HepG2 (cell line): ENCODE measurements around the gene ACACA. TPM values are rescaled to one million over a fixed set of nuclear protein-coding genes. Genes with fewer than 3 reads are reported as not detected.

ENCODE experiments used
- ATAC-seq: fragments of 200-7000 bp; cut with Tn5 transposase; 3 replicates; pipeline ENCODE4 v1.9.1; 2020; ENCODE audit warnings: mild to moderate bottlenecking, moderate library complexity
- BruUV-seq: library from RNA; stranded (reverse); fragments of 400-500 nt; replicated peaks from 2 replicates; lab custom pipeline; 2021; lab: Mats Ljungman, UMichigan
- CTCF ChIA-PET: fragments of 300-600 bp; formaldehyde crosslinking; extraction: SDS; loops from one replicate; lab custom pipeline; 2021; ENCODE audit warnings: low total read pairs, inconsistent platforms, low intra/inter-chr PET ratio; lab: Yijun Ruan, JAX
- POLR2A ChIA-PET: fragments of 350-600 bp; sonication (Branson Sonifier 250); formaldehyde crosslinking; loops from one replicate; lab custom pipeline; 2020; ENCODE audit warnings: antibody characterized with exemption, inconsistent platforms; lab: Yijun Ruan, JAX
- DNase-seq: peaks from one replicate; pipeline ENCODE4 v3.0.0-alpha.2; 2015; ENCODE audit warnings: low spot score
- FAIRE-seq: peaks from 3 replicates; lab custom pipeline; 2011; peaks lifted over from hg19 to GRCh38; lab: Jason Lieb, UNC
- H2AFZ ChIP-seq: one replicate; pipeline ENCODE4 v1.6.1; 2011; ENCODE audit warnings: low read length, inconsistent platforms
- H3K27ac ChIP-seq: fragments of 300-600 bp; 3 replicates; pipeline ENCODE4 v1.8.0; 2011; ENCODE audit warnings: mixed run types, mild to moderate bottlenecking, mixed read lengths, low read length, inconsistent platforms; ENCODE audit not compliant: insufficient read depth; ENCODE audit errors: extremely low read length
- H3K27me3 ChIP-seq, 2 experiments: fragments of 200-600 bp in 1 of 2; 2 replicates in 1 of 2; 3 replicates in 1 of 2; pipeline versions ENCODE4 v1.6.0 to v1.8.0; 2011; ENCODE audit warnings: low read length in 2 of 2, mild to moderate bottlenecking in 2 of 2, moderate library complexity in 2 of 2, inconsistent platforms in 1 of 2; ENCODE audit not compliant: insufficient read depth in 2 of 2, control insufficient read depth in 1 of 2
- H3K36me3 ChIP-seq, 2 experiments: fragments of 200-600 bp in 1 of 2; replicated peaks in 1 of 2; 2 replicates in 1 of 2; 3 replicates in 1 of 2; pipeline versions ENCODE4 v1.5.1 to v1.8.0; 2011; ENCODE audit warnings: low read length in 2 of 2, inconsistent platforms in 1 of 2; ENCODE audit not compliant: insufficient read depth in 2 of 2, control insufficient read depth in 1 of 2
- H3K4me1 ChIP-seq: 2 replicates; pipeline ENCODE4 v1.5.1; 2012; ENCODE audit warnings: low read length, inconsistent platforms; ENCODE audit not compliant: insufficient read depth
- H3K4me2 ChIP-seq: 2 replicates; pipeline ENCODE4 v1.6.0; 2011; ENCODE audit warnings: low read depth, low read length, inconsistent platforms
- H3K4me3 ChIP-seq, 3 experiments: fragments of 200-600 bp in 1 of 3; sonication (generic), shearing (Covaris generic) in 1 of 3; replicated peaks in 1 of 3; 2 replicates each; pipeline ENCODE4 v1.5.1; 2011 to 2016; ENCODE audit warnings: low read length in 3 of 3, inconsistent platforms in 2 of 3, low read depth in 2 of 3, mild to moderate bottlenecking in 2 of 3, control low read depth in 1 of 3, mixed read lengths in 1 of 3; ENCODE audit not compliant: insufficient read depth in 1 of 3
- H3K79me2 ChIP-seq: one replicate; pipeline ENCODE4 v1.6.1; 2011; ENCODE audit warnings: low read length, inconsistent platforms; ENCODE audit not compliant: insufficient read depth
- H3K9ac ChIP-seq: 2 replicates; pipeline ENCODE4 v1.6.0; 2011; ENCODE audit warnings: mild to moderate bottlenecking, low read depth, low read length, inconsistent platforms; ENCODE audit not compliant: insufficient read depth
- H3K9me3 ChIP-seq: 2 replicates; pipeline ENCODE4 v1.5.1; 2012; ENCODE audit warnings: mild to moderate bottlenecking, low read length
- H4K20me1 ChIP-seq: 2 replicates; pipeline ENCODE4 v1.6.0; 2011; ENCODE audit warnings: inconsistent platforms, mild to moderate bottlenecking, low read length, moderate library complexity; ENCODE audit not compliant: insufficient read depth
- ATAD3A ChIP-seq: sonication (generic); formaldehyde crosslinking; IDR thresholded peaks from 2 replicates; pipeline ENCODE4 v1.4.0; 2020; ENCODE audit warnings: missing genetic modification reagents
- DNMT1 ChIP-seq: sonication (generic); formaldehyde crosslinking; IDR thresholded peaks from 2 replicates; pipeline ENCODE4 v1.5.1; 2020; ENCODE audit warnings: mild to moderate bottlenecking, missing genetic modification reagents
- HNF4G ChIP-seq, 2 experiments: sonication (generic) in 1 of 2; formaldehyde crosslinking in 1 of 2; IDR thresholded peaks; 2 replicates each; pipeline versions ENCODE4 v1.4.0 to v1.6.1; 2011 to 2020; ENCODE audit warnings: borderline replicate concordance in 2 of 2, low read depth in 2 of 2, mild to moderate bottlenecking in 2 of 2, low read length in 1 of 2, missing genetic modification reagents in 1 of 2, moderate library complexity in 1 of 2
- JUNB ChIP-seq: sonication (generic); formaldehyde crosslinking; IDR thresholded peaks from 2 replicates; pipeline ENCODE4 v1.8.0; 2022; ENCODE audit warnings: missing genetic modification reagents, mild to moderate bottlenecking, borderline replicate concordance
- JUND ChIP-seq: sonication (generic); formaldehyde crosslinking; IDR thresholded peaks from 2 replicates; pipeline ENCODE4 v1.8.0; 2022; ENCODE audit warnings: mild to moderate bottlenecking, missing genetic modification reagents
- MATR3 ChIP-seq: sonication (generic); formaldehyde crosslinking; IDR thresholded peaks from 2 replicates; pipeline ENCODE4 v1.4.0; 2020; ENCODE audit warnings: missing genetic modification reagents
- MAZ ChIP-seq, 2 experiments: sonication (generic) in 1 of 2; formaldehyde crosslinking in 1 of 2; IDR thresholded peaks; 2 replicates each; pipeline versions ENCODE4 v1.5.0 to v1.6.1; 2012 to 2020; ENCODE audit warnings: low read depth in 2 of 2, mild to moderate bottlenecking in 2 of 2, borderline replicate concordance in 1 of 2, improper control_type of control experiment in 1 of 2, low read length in 1 of 2, missing genetic modification reagents in 1 of 2, moderate library complexity in 1 of 2
- NFRKB ChIP-seq: fragments of 450-650 bp; IDR thresholded peaks from 2 replicates; pipeline ENCODE4 v1.6.1; 2017
- POGK ChIP-seq: sonication (generic); formaldehyde crosslinking; conservative IDR thresholded peaks from 2 replicates; pipeline ENCODE4 v1.8.0; 2022; ENCODE audit warnings: mild to moderate bottlenecking, moderate library complexity, missing genetic modification reagents
- TFDP2 ChIP-seq: sonication (generic); formaldehyde crosslinking; IDR thresholded peaks from 2 replicates; pipeline ENCODE4 v1.4.0; 2020; ENCODE audit warnings: missing genetic modification reagents
- ZNF207 ChIP-seq: fragments of 450-650 bp; IDR thresholded peaks from 2 replicates; pipeline ENCODE4 v1.6.1; 2016; ENCODE audit warnings: antibody characterized with exemption, borderline replicate concordance
- ZNF232 ChIP-seq: sonication (generic); formaldehyde crosslinking; IDR thresholded peaks from 2 replicates; pipeline ENCODE4 v1.4.0; 2020; ENCODE audit warnings: missing genetic modification reagents, borderline replicate concordance
- ZNF331 ChIP-seq: sonication (generic); formaldehyde crosslinking; IDR thresholded peaks from 2 replicates; pipeline ENCODE4 v1.4.0; 2020; ENCODE audit warnings: missing genetic modification reagents
- ZNF598 ChIP-seq: sonication (generic); formaldehyde crosslinking; IDR thresholded peaks from 2 replicates; pipeline ENCODE4 v1.5.1; 2020; ENCODE audit warnings: mild to moderate bottlenecking, missing genetic modification reagents, borderline replicate concordance
- ZNF720 ChIP-seq: sonication (generic); formaldehyde crosslinking; IDR thresholded peaks from 2 replicates; pipeline ENCODE4 v1.4.0; 2020; ENCODE audit warnings: missing genetic modification reagents
- in situ Hi-C: cut with HindIII; loops from 2 replicates; pipeline ENCODE4 v1.10.0; 2017; ENCODE audit warnings: low pct_unique_long_range_greater_than_20kb; ENCODE audit not compliant: extremely low pct_ligation_motif_present
- intact Hi-C: fragments of 100-400 bp; cut with micrococcal nuclease; formaldehyde crosslinking; loops from one replicate; pipeline ENCODE4 v1.10.0; 2022; ENCODE audit not compliant: unreplicated experiment
- polyA plus RNA-seq, 8 experiments: library from polyadenylated mRNA; depleted of rRNA in 3 of 8; stranded (reverse) in 7 of 8; unstranded in 1 of 8; fragments of >200 nt; fragmentation: Illumina TruSeq in 4 of 8; extraction: Trizol in 4 of 8; gene quantifications; 2 replicates each; pipeline versions ENCODE4 v1.2.1 to v1.2.3, GENCODE V29; 2011 to 2016; ENCODE audit warnings: low read depth in 4 of 8, missing spikeins in 1 of 8, mixed read lengths in 1 of 8; ENCODE audit not compliant: insufficient read depth in 1 of 8
- total RNA-seq, 5 experiments: library from RNA; depleted of rRNA; stranded (reverse); fragments of >200 nt; fragmentation: Illumina TruSeq; extraction: Trizol; gene quantifications; 2 replicates each; pipeline ENCODE4 v1.2.3, GENCODE V29; 2016; ENCODE audit warnings: low read depth in 1 of 5
- TF ChIP-seq, protein P1 (sequence below): sonication (generic); formaldehyde crosslinking; IDR thresholded peaks from 2 replicates; pipeline ENCODE4 v1.5.0; 2020; ENCODE audit warnings: mild to moderate bottlenecking, missing genetic modification reagents, borderline replicate concordance

ACACA gene
- total and polyA plus RNA-seq, 2 of the 13 experiments (the other 11 are each of a cell fraction or from before 2014, with no cell fraction given): 39.2 to 47.2 TPM

DNA sequence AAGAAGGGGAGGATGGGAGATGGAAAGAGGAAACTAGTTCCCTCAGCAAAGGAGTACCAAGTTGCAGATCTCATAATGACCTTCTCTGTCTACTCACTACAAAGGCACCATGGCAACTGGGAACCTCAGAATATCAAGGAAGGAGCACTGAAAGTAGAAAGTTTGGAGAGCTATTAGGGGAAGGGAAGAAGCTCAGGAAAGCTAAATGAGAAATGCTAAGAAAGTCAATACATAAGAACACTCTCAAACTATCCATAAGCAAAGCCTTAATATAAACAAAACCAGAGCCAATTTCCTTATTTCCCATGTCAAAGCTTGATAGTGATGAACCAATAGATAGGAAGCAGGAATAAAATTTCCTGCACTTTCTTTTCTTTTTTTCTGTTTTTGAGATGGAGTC lies 88.8 kb downstream of the ACACA start:
- ChIA-PET POLR2A (no interaction called here), CTCF (no interaction called here)
- no peak for FAIRE-seq
- Histone ChIP-seq H4K20me1 (no peaks in the 10 kb centered on the region; the same call in 1 of the 2 replicates), H3K9me3 (no peaks in the 10 kb centered on the region), H3K4me1 (peaks cover 7% of the 10 kb centered on the region), H3K4me2 (no peak overlapping the region), H3K79me2 (peaks cover 22% of the 10 kb centered on the region), H3K4me3 (no peak overlapping the region), H3K9ac (no peak overlapping the region), H2AFZ (no peak overlapping the region), H3K27me3 (no peaks in the 10 kb centered on the region), H3K27ac (no peak overlapping the region), H3K36me3 (peaks cover 1 to 22% of the 10 kb centered on the region in 2 experiments; a peak in 3 of 5 replicates)
- no peak for ATAC-seq
- no TSS peak for BruUV-seq
- DNase-seq: no peak
- intact Hi-C loops (no loop called here), in situ Hi-C loops (no loop called here)
- no peak for TF ChIP-seq DNMT1 (CRISPR knock-in tag)
- TF ChIP-seq, protein P1, sequence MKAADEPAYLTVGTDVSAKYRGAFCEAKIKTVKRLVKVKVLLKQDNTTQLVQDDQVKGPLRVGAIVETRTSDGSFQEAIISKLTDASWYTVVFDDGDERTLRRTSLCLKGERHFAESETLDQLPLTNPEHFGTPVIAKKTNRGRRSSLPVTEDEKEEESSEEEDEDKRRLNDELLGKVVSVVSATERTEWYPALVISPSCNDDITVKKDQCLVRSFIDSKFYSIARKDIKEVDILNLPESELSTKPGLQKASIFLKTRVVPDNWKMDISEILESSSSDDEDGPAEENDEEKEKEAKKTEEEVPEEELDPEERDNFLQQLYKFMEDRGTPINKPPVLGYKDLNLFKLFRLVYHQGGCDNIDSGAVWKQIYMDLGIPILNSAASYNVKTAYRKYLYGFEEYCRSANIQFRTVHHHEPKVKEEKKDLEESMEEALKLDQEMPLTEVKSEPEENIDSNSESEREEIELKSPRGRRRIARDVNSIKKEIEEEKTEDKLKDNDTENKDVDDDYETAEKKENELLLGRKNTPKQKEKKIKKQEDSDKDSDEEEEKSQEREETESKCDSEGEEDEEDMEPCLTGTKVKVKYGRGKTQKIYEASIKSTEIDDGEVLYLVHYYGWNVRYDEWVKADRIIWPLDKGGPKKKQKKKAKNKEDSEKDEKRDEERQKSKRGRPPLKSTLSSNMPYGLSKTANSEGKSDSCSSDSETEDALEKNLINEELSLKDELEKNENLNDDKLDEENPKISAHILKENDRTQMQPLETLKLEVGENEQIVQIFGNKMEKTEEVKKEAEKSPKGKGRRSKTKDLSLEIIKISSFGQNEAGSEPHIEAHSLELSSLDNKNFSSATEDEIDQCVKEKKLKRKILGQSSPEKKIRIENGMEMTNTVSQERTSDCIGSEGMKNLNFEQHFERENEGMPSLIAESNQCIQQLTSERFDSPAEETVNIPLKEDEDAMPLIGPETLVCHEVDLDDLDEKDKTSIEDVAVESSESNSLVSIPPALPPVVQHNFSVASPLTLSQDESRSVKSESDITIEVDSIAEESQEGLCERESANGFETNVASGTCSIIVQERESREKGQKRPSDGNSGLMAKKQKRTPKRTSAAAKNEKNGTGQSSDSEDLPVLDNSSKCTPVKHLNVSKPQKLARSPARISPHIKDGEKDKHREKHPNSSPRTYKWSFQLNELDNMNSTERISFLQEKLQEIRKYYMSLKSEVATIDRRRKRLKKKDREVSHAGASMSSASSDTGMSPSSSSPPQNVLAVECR (CRISPR knock-in tag): no peak
- no peak for TF ChIP-seq HNF4G (IDR thresholded peaks at IDR 0.05; ENCODE audit: borderline replicate concordance, low read depth, low read length)
- no peak for TF ChIP-seq HNF4G (CRISPR knock-in tag; IDR thresholded peaks at IDR 0.05; ENCODE audit: borderline replicate concordance, low read depth)
- no peak for TF ChIP-seq ATAD3A (CRISPR knock-in tag)
- no peak for TF ChIP-seq ZNF207
- no peak for TF ChIP-seq MAZ (IDR thresholded peaks at IDR 0.05; ENCODE audit: borderline replicate concordance, low read depth, low read length)
- TF ChIP-seq MAZ (CRISPR knock-in tag; IDR thresholded peaks at IDR 0.05; ENCODE audit: low read depth): no peak
- TF ChIP-seq ZNF331 (CRISPR knock-in tag): no peak
- TF ChIP-seq MATR3 (CRISPR knock-in tag): no peak
- TF ChIP-seq TFDP2: no peak
- TF ChIP-seq JUNB (CRISPR knock-in tag): no peak
- no peak for TF ChIP-seq JUND (CRISPR knock-in tag)
- no peak for TF ChIP-seq ZNF232 (CRISPR knock-in tag)
- TF ChIP-seq POGK (CRISPR knock-in tag): no peak
- no peak for TF ChIP-seq ZNF598
- no peak for TF ChIP-seq ZNF720 (CRISPR knock-in tag)
- TF ChIP-seq NFRKB: no peak
